Measurements from ENCODE around the gene CXCL11.

Gene CXCL11

DNA sequence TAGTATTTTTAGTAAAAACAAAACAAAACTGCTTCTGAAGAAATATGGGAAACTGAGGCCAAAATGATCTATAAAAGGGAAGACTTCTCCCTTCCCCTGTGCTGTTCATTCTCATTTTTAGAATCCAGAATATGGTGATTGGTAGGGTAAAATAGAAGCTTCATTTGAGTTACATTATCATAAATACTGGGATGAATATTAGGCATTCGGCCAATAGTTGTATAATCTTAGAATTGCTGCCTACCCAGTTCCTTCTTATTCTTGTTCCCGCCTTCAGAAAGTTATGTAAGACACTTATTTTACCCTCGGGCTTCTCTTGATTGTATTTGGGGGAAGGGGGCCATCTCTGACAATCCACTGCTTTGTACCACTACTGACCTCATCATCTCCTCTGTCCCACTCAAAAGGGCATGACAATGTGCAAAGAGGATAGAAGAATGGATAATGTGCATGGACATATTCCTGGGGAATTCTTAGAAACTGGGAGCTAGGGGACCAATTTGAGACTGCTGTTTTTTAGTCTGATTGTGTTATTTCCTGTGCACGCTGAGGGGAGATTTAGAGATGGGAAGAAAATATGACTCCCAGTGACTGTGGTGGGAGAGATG is 39.2 kb upstream of the CXCL11 start:
- H3K27me3 ChIP-seq (ENCODE audit: insufficient read depth, low read depth) = no peaks in the 10 kb centered on the region
- no peak overlapping the region for H3K27ac ChIP-seq
- H3K36me3 ChIP-seq (ENCODE audit: insufficient read depth) = no peaks in the 10 kb centered on the region
- H3K4me2 ChIP-seq = no peak overlapping the region
- H3K9ac ChIP-seq = no peak overlapping the region
- H4K20me1 ChIP-seq (ENCODE audit: insufficient read depth) = no peaks in the 10 kb centered on the region
- H3K4me1 ChIP-seq (ENCODE audit: low read depth, poor library complexity, severe bottlenecking) = no peaks in the 10 kb centered on the region
- H3K79me2 ChIP-seq (ENCODE audit: insufficient read depth, low read depth) = no peaks in the 10 kb centered on the region
- no peak overlapping the region for H3K4me3 ChIP-seq (IDR thresholded peaks at IDR 0.05; ENCODE audit: insufficient read depth, low read depth, low read length)
- TF ChIP-seq CTCF (conservative IDR thresholded peaks at IDR 0.05; ENCODE audit: low read depth, low read length) = no peak
- no peak overlapping the region for H2AFZ ChIP-seq (ENCODE audit: low read depth)

GRCh38 chr4:76074468-76074867 is 38.6 kb upstream of the CXCL11 start, which contains the start of gene ART3:
ART3 (plus strand) TSS chr4:76074709; CDS start chr4:76075890, 1,181 bp downstream.
- Histone ChIP-seq H4K20me1 (ENCODE audit: insufficient read depth) (no peaks in the 10 kb centered on the region), H3K4me2 (no peak within 1 kb of the TSS), H3K4me3 (IDR thresholded peaks at IDR 0.05; ENCODE audit: insufficient read depth, low read depth, low read length) (no peak within 1 kb of the TSS), H3K79me2 (ENCODE audit: insufficient read depth, low read depth) (no peaks in the 10 kb centered on the region), H3K36me3 (ENCODE audit: insufficient read depth) (no peaks in the 10 kb centered on the region), H3K4me1 (ENCODE audit: low read depth, poor library complexity, severe bottlenecking) (no peaks in the 10 kb centered on the region), H3K27ac (no peak within 1 kb of the TSS), H3K9ac (no peak within 1 kb of the TSS), H3K27me3 (ENCODE audit: insufficient read depth, low read depth) (no peaks in the 10 kb centered on the region), H2AFZ (ENCODE audit: low read depth) (no peak within 1 kb of the TSS)
- TF ChIP-seq CTCF (conservative IDR thresholded peaks at IDR 0.05; ENCODE audit: low read depth, low read length) = no peak

DNA sequence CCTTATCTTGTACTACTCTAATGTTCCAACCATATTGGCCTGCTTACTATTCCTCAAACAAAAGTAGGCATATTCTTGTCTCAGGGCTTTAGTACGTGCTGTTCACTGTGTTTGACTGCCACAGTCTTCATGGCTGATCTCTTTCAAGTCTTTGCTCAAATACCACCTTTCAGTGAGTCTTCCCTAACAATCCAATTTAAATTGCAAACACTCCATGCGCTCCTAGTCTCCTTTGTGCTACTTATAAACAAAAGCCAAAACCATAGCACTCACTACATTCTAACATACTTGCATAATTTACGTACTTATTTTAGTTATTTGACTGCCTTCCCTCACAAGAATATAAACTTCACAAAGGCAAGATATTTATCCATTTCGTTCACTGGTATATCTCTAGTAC is 36.9 kb upstream of the CXCL11 start:
- Histone ChIP-seq H4K20me1 (ENCODE audit: insufficient read depth) (no peaks in the 10 kb centered on the region), H3K4me1 (ENCODE audit: low read depth, poor library complexity, severe bottlenecking) (no peaks in the 10 kb centered on the region), H3K27ac (no peak overlapping the region), H2AFZ (ENCODE audit: low read depth) (no peak overlapping the region), H3K79me2 (ENCODE audit: insufficient read depth, low read depth) (no peaks in the 10 kb centered on the region), H3K36me3 (ENCODE audit: insufficient read depth) (no peaks in the 10 kb centered on the region), H3K4me2 (no peak overlapping the region), H3K27me3 (ENCODE audit: insufficient read depth, low read depth) (no peaks in the 10 kb centered on the region), H3K9ac (no peak overlapping the region), H3K4me3 (IDR thresholded peaks at IDR 0.05; ENCODE audit: insufficient read depth, low read depth, low read length) (no peak overlapping the region)
- TF ChIP-seq CTCF (conservative IDR thresholded peaks at IDR 0.05; ENCODE audit: low read depth, low read length) = no peak

GRCh38 chr4:76067652-76068286 is 31.9 kb upstream of the CXCL11 start:
- Histone ChIP-seq H3K4me2 (no peak overlapping the region), H3K79me2 (ENCODE audit: insufficient read depth, low read depth) (no peaks in the 10 kb centered on the region), H3K27ac (no peak overlapping the region), H4K20me1 (ENCODE audit: insufficient read depth) (no peaks in the 10 kb centered on the region), H3K9ac (no peak overlapping the region), H3K36me3 (ENCODE audit: insufficient read depth) (no peaks in the 10 kb centered on the region), H2AFZ (ENCODE audit: low read depth) (no peak overlapping the region), H3K27me3 (ENCODE audit: insufficient read depth, low read depth) (no peaks in the 10 kb centered on the region), H3K4me1 (ENCODE audit: low read depth, poor library complexity, severe bottlenecking) (no peaks in the 10 kb centered on the region), H3K4me3 (IDR thresholded peaks at IDR 0.05; ENCODE audit: insufficient read depth, low read depth, low read length) (no peak overlapping the region)
- TF ChIP-seq CTCF (conservative IDR thresholded peaks at IDR 0.05; ENCODE audit: low read depth, low read length) = peak; percentile 96
